Gastrocnemius medialis (tissue), 4 donors: ENCODE measurements around the gene FOXA2. TPM values are rescaled to one million over a fixed set of nuclear protein-coding genes. Genes with fewer than 3 reads are reported as not detected.

Source experiments
- ATAC-seq, 2 donors: fragments of 150-250 bp; one replicate each; pipeline ENCODE4 v1.9.1; 2016
- DNase-seq, 2 donors: peaks; one replicate each; pipeline ENCODE4 v3.0.0-alpha.2; 2019
- H3K27ac ChIP-seq, 4 donors: fragments of 200-600 bp; sonication (generic); 1 replicate in 1 of 4; 2 replicates in 3 of 4; pipeline ENCODE4 v1.5.1; 2016 to 2018; ENCODE audit warnings: mild to moderate bottlenecking in 2 of 4, moderate library complexity in 1 of 4
- H3K27me3 ChIP-seq, 3 donors: fragments of 200-600 bp; sonication (generic) in 2 of 3; 1 replicate in 1 of 3; 2 replicates in 2 of 3; pipeline versions ENCODE4 v1.5.1 to v1.6.0; 2016 to 2019; ENCODE audit warnings: mild to moderate bottlenecking in 1 of 3, moderate library complexity in 1 of 3
- H3K36me3 ChIP-seq, 2 donors: fragments of 200-600 bp; sonication (generic) in 1 of 2; one replicate each; pipeline ENCODE4 v1.5.1; 2017 to 2018
- H3K4me1 ChIP-seq, 2 donors: fragments of 200-600 bp; sonication (generic) in 1 of 2; one replicate each; pipeline ENCODE4 v1.5.1; 2016 to 2017; ENCODE audit warnings: mild to moderate bottlenecking in 2 of 2
- H3K4me3 ChIP-seq, 4 donors: fragments of 200-600 bp; sonication (generic) in 3 of 4; 1 replicate in 1 of 4; 2 replicates in 3 of 4; pipeline ENCODE4 v1.5.1; 2016 to 2019; ENCODE audit warnings: mild to moderate bottlenecking in 2 of 4
- H3K9me3 ChIP-seq, 3 donors: fragments of 200-600 bp; sonication (generic) in 2 of 3; 1 replicate in 1 of 3; 2 replicates in 2 of 3; pipeline ENCODE4 v1.5.1; 2016 to 2019
- POLR2A ChIP-seq, 2 donors: fragments of 450-650 bp; IDR thresholded peaks; one replicate each; pipeline ENCODE4 v1.6.1; 2017; ENCODE audit warnings: antibody characterized with exemption in 2 of 2, mild to moderate bottlenecking in 2 of 2, moderate library complexity in 2 of 2
- in situ Hi-C, 4 donors: fragments of 200-750 bp; cut with MboI; loops; one replicate each; pipeline versions ENCODE4 v1.15.0 to v1.8.0; 2017; ENCODE audit warnings: low sequenced_read_pairs in 4 of 4
- intact Hi-C: fragments of 100-400 bp; cut with DNase I; formaldehyde crosslinking; loops from one replicate; pipeline ENCODE4 v1.15.1; 2023; ENCODE audit warnings: low total_unique reads
- total RNA-seq, 4 donors: library from RNA; depleted of rRNA; stranded (reverse); fragments of >200 nt; gene quantifications; one replicate each; pipeline versions ENCODE4 v1.1.0 to v1.2.3, GENCODE V29; 2016
- TF ChIP-seq, protein P1 (sequence below), 5 experiments: fragments of 450-650 bp in 3 of 5; fragments of 200-600 bp in 2 of 5; sonication (generic) in 2 of 5; IDR thresholded peaks in 4 of 5; conservative IDR thresholded peaks in 1 of 5; 1 replicate in 4 of 5; 2 replicates in 1 of 5; pipeline ENCODE4 v1.5.1; 2016 to 2019; ENCODE audit warnings: antibody characterized with exemption in 5 of 5, mild to moderate bottlenecking in 3 of 5, moderate library complexity in 3 of 5

FOXA2 gene
- total RNA-seq, result under 1 TPM in 2 of 4 donors, not detected in 2; 0.42 to 0.72 TPM

DNA sequence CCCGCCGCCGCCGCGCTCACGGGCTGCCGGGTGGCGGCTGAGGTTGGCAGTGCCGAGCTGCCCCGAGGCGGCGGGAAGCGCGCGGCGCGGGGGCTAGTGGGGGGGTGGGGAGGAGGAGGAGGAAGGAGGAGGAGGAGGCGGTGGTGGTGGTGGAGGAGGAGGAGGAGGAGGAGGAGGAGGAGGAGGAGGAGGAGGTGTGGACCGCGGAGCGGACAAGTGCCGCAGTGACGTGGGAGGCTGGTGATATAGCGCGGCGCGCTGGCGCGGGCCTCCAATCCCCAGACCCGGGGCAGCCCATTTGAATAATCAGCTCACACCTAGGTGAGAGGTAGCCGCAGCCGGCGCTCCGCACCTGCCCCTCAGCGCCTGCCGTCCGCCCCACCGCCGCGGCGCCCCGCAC lies at the start of gene FOXA2:
TSS of gene FOXA2 (minus strand) at position 51 of the 400 bp plus-strand sequence. CDS start 294 bp downstream, outside the sequence.
- Histone ChIP-seq H3K36me3 (no peaks in the 10 kb centered on the region), H3K9me3 (no peaks in the 10 kb centered on the region), H3K4me3 (peak within 1 kb of the TSS; percentile 20 to 42 (median 31)), H3K27me3 (peaks cover 87 to 92% (median 89%) of the 10 kb centered on the region in 3 donors), H3K27ac (no peak within 1 kb of the TSS), H3K4me1 (peaks cover 0 to 11% of the 10 kb centered on the region in 2 donors)
- in situ Hi-C loops (loop anchor here (10.0 to 25.0 kb wide), 2 partner anchors 247 to 250 kb away; no protein-coding TSS in a partner anchor), intact Hi-C loops (no loop called here)
- DNase-seq, result no peak
- no peak for ATAC-seq
- TF ChIP-seq, protein P1, sequence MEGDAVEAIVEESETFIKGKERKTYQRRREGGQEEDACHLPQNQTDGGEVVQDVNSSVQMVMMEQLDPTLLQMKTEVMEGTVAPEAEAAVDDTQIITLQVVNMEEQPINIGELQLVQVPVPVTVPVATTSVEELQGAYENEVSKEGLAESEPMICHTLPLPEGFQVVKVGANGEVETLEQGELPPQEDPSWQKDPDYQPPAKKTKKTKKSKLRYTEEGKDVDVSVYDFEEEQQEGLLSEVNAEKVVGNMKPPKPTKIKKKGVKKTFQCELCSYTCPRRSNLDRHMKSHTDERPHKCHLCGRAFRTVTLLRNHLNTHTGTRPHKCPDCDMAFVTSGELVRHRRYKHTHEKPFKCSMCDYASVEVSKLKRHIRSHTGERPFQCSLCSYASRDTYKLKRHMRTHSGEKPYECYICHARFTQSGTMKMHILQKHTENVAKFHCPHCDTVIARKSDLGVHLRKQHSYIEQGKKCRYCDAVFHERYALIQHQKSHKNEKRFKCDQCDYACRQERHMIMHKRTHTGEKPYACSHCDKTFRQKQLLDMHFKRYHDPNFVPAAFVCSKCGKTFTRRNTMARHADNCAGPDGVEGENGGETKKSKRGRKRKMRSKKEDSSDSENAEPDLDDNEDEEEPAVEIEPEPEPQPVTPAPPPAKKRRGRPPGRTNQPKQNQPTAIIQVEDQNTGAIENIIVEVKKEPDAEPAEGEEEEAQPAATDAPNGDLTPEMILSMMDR (IDR thresholded peaks at IDR 0.05 in 4 of 5, conservative IDR thresholded peaks at IDR 0.05 in 1 of 5), result no peak
- no peak for TF ChIP-seq POLR2A (IDR thresholded peaks at IDR 0.05)

DNA sequence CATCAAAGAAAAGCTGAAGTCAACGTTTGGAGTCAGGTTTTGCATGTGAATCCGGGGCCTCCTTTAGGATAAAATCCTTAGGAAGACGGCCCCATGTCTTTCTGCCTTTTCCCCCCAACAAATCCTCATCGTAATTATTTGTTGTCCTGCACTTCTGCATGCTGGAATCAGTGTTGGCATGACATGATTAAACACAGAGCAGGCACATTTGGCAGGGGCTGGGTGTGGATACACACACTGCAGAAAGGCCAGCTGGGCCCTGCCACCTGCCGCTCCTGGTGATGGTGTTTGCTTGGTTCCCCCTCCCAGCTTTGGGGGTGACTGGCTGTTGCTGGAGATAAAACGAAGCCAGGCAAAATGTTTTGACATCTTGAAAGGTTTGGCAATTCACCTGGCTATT lies 46.3 kb upstream of the FOXA2 start:
- ATAC-seq (no peak), DNase-seq (no peak)
- H3K4me3 ChIP-seq, result no peak overlapping the region
- no peaks in the 10 kb centered on the region for H3K9me3 ChIP-seq
- H3K27ac ChIP-seq, result no peak overlapping the region
- H3K4me1 ChIP-seq, result no peaks in the 10 kb centered on the region
- H3K36me3 ChIP-seq, result no peaks in the 10 kb centered on the region
- H3K27me3 ChIP-seq, result no peaks in the 10 kb centered on the region
- no peak for TF ChIP-seq POLR2A (IDR thresholded peaks at IDR 0.05)
- TF ChIP-seq, protein P1 (IDR thresholded peaks at IDR 0.05 in 4 of 5, conservative IDR thresholded peaks at IDR 0.05 in 1 of 5), result no peak
- in situ Hi-C loops (no loop called here), intact Hi-C loops (no loop called here)

DNA sequence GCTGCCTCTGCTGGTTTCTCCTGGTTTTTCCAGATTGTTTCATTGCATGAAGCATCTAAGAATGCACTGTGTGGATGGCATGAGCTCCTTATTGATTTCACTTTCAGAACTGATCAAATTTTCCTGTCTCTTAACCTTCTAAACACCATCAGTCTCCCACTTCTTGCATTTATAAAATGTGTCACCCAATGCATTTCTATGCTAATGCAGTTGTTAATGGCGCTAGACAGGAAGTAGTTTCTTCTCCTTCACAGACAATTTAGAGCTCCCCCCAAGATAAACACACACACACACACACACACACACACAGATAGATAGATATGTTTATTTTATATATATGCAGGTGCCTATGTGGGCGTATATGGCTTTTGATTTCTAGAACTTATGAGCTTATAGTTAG lies 45.6 kb upstream of the FOXA2 start:
- DNase-seq (no peak), ATAC-seq (no peak)
- Histone ChIP-seq H3K27me3 (no peaks in the 10 kb centered on the region), H3K36me3 (no peaks in the 10 kb centered on the region), H3K4me1 (no peaks in the 10 kb centered on the region), H3K4me3 (no peak overlapping the region), H3K9me3 (no peaks in the 10 kb centered on the region), H3K27ac (no peak overlapping the region)
- TF ChIP-seq POLR2A (IDR thresholded peaks at IDR 0.05), result no peak
- TF ChIP-seq, protein P1 (IDR thresholded peaks at IDR 0.05 in 4 of 5, conservative IDR thresholded peaks at IDR 0.05 in 1 of 5), result no peak
- intact Hi-C loops, result no loop called here
- in situ Hi-C loops, result no loop called here

DNA sequence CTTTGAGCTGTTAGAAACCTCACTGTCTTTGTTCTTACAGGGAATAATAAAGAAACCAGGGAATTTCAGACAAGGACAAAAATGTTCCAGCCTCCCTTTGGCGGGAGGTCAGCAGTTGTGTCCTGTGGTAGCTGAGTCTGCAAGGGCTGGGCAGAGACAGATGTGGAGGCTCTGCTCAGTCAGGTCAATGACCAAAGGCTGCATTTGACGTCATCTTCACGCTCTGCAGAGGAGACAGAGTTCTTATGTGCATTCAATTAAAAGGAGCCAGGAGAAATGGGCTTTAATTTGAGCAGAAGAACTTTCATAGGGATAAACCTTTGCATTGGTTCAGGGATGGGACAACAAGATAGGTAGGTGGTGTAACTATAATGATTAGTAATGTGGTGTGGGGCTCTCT lies 45.1 kb upstream of the FOXA2 start:
- H3K4me1 ChIP-seq, result no peaks in the 10 kb centered on the region
- no peaks in the 10 kb centered on the region for H3K27me3 ChIP-seq
- in situ Hi-C loops, result no loop called here
- H3K4me3 ChIP-seq, result no peak overlapping the region
- DNase-seq (no peak), ATAC-seq (no peak)
- H3K27ac ChIP-seq, result no peak overlapping the region
- no peaks in the 10 kb centered on the region for H3K36me3 ChIP-seq
- no peaks in the 10 kb centered on the region for H3K9me3 ChIP-seq
- TF ChIP-seq, protein P1 (IDR thresholded peaks at IDR 0.05 in 4 of 5, conservative IDR thresholded peaks at IDR 0.05 in 1 of 5), result no peak
- no peak for TF ChIP-seq POLR2A (IDR thresholded peaks at IDR 0.05)
- intact Hi-C loops, result no loop called here

DNA sequence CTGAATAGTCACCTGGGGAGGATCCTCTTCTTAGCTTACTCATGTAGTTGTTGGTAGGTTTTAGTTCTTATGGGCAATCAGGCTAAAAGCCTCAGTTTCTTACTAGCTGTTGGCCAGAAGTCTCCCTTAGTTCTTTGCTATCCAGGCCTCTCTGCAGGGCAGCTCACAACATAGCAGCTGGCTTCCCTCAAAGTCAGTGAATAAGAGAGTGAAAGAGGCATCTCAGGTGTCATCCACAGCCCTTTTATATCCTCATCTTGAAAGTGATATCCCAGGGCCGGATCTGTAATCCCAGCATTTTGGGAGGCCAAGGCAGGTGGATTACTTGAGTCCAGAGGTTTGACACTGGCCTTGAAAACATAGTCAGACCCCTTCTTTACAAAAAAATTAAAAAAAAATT lies 42.1 kb upstream of the FOXA2 start:
- DNase-seq (no peak), ATAC-seq (no peak)
- H3K9me3 ChIP-seq, result no peaks in the 10 kb centered on the region
- no peak overlapping the region for H3K4me3 ChIP-seq
- intact Hi-C loops, result no loop called here
- H3K27ac ChIP-seq, result no peak overlapping the region
- H3K36me3 ChIP-seq, result no peaks in the 10 kb centered on the region
- in situ Hi-C loops, result no loop called here
- H3K4me1 ChIP-seq, result no peaks in the 10 kb centered on the region
- TF ChIP-seq POLR2A (IDR thresholded peaks at IDR 0.05), result no peak
- TF ChIP-seq, protein P1 (IDR thresholded peaks at IDR 0.05 in 4 of 5, conservative IDR thresholded peaks at IDR 0.05 in 1 of 5), result no peak
- no peaks in the 10 kb centered on the region for H3K27me3 ChIP-seq
